T-helper 2 cell treated with Interferon-gamma antibody and Interleukin-4, amounts not matched to agents 100 ng/mL and 5 ng/mL, for 36 hours (primary cell): ENCODE measurements around the gene C19orf25. TPM values are rescaled to one million over a fixed set of nuclear protein-coding genes. Genes with fewer than 3 reads are reported as not detected.

Source experiments
- intact Hi-C: fragments of 100-400 bp; cut with micrococcal nuclease; formaldehyde crosslinking; loops from one replicate; pipeline ENCODE4 v1.15.1; 2023
- total RNA-seq: library from RNA; stranded (reverse); gene quantifications from 2 replicates; pipeline ENCODE4 v1.2.3, GENCODE V29; 2022

C19orf25 gene
- total RNA-seq, 1 donor from 2014 or later, result 43.3 TPM

- intact Hi-C loops, result no loop called here
Measured at GRCh38 chr19:1434577-1435060, 44.4 kb downstream of the C19orf25 start.

GRCh38 chr19:1434040-1434366 lies 45.0 kb downstream of the C19orf25 start:
- intact Hi-C loops, result no loop called here

- intact Hi-C loops, result no loop called here
Measured at GRCh38 chr19:1433119-1434039, 45.6 kb downstream of the C19orf25 start.

- intact Hi-C loops, result no loop called here
Measured at GRCh38 chr19:1432507-1432887, 46.5 kb downstream of the C19orf25 start.

- intact Hi-C loops, result no loop called here
Measured at GRCh38 chr19:1431759-1432506, 47.1 kb downstream of the C19orf25 start.

- intact Hi-C loops, result no loop called here
Measured at GRCh38 chr19:1430246-1430645, 48.8 kb downstream of the C19orf25 start.

- intact Hi-C loops, result no loop called here
Measured at GRCh38 chr19:1429750-1430149, 49.3 kb downstream of the C19orf25 start.

GRCh38 chr19:1428738-1429391 lies 50.1 kb downstream of the C19orf25 start:
- intact Hi-C loops, result no loop called here

- intact Hi-C loops, result no loop called here
Measured at GRCh38 chr19:1427221-1427920, 51.6 kb downstream of the C19orf25 start.

- intact Hi-C loops, result no loop called here
Measured at GRCh38 chr19:1426736-1427135, 52.3 kb downstream of the C19orf25 start.

GRCh38 chr19:1425902-1426301 lies 53.1 kb downstream of the C19orf25 start:
- intact Hi-C loops, result no loop called here

GRCh38 chr19:1425102-1425837 lies 53.7 kb downstream of the C19orf25 start:
- intact Hi-C loops, result no loop called here

GRCh38 chr19:1424192-1424955 lies 54.6 kb downstream of the C19orf25 start:
- intact Hi-C loops, result no loop called here

- intact Hi-C loops, result no loop called here
Measured at GRCh38 chr19:1423436-1424191, 55.4 kb downstream of the C19orf25 start.

Other genes starting within 250 kb of the C19orf25 start
- 0.16 and 0.32 TPM in 2 replicates for gene CBARP, start 241.2 kb downstream of the C19orf25 start, total RNA-seq
- gene ATP5F1D, start 237.5 kb downstream of the C19orf25 start, total RNA-seq, result 181 and 213 TPM in 2 replicates
- 64.2 and 66.0 TPM in 2 replicates for gene MIDN, start 230.6 kb downstream of the C19orf25 start, total RNA-seq
- gene CIRBP, start 209.9 kb downstream of the C19orf25 start, total RNA-seq, result 195 and 200 TPM in 2 replicates
- gene FAM174C, start 203.7 kb downstream of the C19orf25 start, total RNA-seq, result 57.5 and 57.8 TPM in 2 replicates
- not detected in 2 replicates for gene EFNA2, start 193.3 kb downstream of the C19orf25 start, total RNA-seq
- 92.2 and 97.5 TPM in 2 replicates for gene NDUFS7, start 95.3 kb downstream of the C19orf25 start, total RNA-seq
- 30.9 TPM in 2 replicates for gene GAMT, start 77.7 kb downstream of the C19orf25 start, total RNA-seq
- 239 and 250 TPM in 2 replicates for gene DAZAP1, start 71.6 kb downstream of the C19orf25 start, total RNA-seq
- 1,282 and 1,301 TPM in 2 replicates for gene RPS15, start 40.8 kb downstream of the C19orf25 start, total RNA-seq
- gene APC2, start 29.1 kb downstream of the C19orf25 start, total RNA-seq, result 0.05 TPM in 2 replicates
- gene PCSK4, start 11.1 kb upstream of the C19orf25 start, total RNA-seq, result 1.3 and 2.2 TPM in 2 replicates
- 1.3 and 1.7 TPM in 2 replicates for gene REEP6, start 12.0 kb upstream of the C19orf25 start, total RNA-seq
- gene ADAMTSL5, start 33.8 kb upstream of the C19orf25 start, total RNA-seq, result 5.0 and 5.4 TPM in 2 replicates
- 0.07 TPM in 1 of 2 replicates, not detected in the other for gene PLK5, start 44.9 kb upstream of the C19orf25 start, total RNA-seq
- gene MEX3D, start 89.1 kb upstream of the C19orf25 start, total RNA-seq, result 12.0 and 12.1 TPM in 2 replicates
- gene MBD3, start 113.7 kb upstream of the C19orf25 start, total RNA-seq, result 107 and 110 TPM in 2 replicates
- gene UQCR11, start 126.2 kb upstream of the C19orf25 start, total RNA-seq, result 159 and 161 TPM in 2 replicates
- gene TCF3, start 173.4 kb upstream of the C19orf25 start, total RNA-seq, result 88.1 and 88.5 TPM in 2 replicates